GM18909 (cell line): ENCODE measurements around the gene SP5.

Experiments used
- ATAC-seq: cut with Tn5 transposase; IDR thresholded peaks from one replicate; pipeline ENCODE4 v1.9.1; 2021; ENCODE audit warnings: mild to moderate bottlenecking; ENCODE audit not compliant: unreplicated experiment, poor library complexity

SP5 gene

DNA sequence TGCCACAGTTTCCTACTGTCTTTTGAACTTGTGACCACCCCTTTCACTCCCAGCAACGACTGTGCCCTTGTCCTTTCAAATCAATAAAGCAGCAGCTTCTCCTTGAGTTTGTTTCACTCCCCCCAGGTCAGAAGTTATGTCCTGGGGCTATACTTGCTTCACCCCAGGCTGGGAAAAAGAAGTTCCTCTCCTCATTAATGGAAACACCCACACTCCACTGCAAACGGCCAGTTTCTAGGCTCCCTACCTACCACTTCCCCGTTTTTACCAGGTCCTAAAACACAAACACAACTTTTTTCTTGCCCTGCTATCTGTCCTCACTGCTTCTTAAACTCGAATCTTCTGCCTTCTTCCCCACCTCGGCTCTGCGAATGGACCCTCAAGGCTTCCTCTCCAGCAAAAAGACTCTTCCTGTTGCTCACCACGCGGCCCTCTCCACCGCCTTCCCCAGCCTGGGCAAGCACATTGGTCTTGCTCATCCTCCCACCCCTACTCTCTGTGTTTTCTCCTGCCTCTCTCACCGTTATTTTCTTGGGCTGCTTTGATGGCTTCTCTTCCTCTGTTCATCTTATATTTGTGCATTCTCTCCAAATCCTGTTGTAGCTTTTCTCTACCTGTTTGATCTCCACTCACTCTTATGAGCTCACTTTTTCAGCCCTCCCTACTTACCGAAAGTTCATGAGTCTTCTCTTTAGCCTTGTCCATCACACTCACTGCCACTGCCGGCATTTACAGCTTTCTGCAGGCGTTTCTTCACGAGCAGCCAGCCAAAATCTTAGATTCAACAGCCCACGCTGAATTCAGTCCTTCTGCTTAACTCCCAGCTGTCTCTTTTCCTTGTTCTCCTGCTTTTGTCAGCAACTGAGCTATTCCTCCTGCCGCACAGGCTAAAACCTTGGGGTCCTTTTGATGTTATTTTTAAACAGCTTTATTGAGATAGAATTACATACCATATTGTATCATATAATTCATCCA lies 7.0 kb upstream of the SP5 start:
- ATAC-seq = no peak

GRCh38 chr2:170710609-170710979 lies 4.5 kb upstream of the SP5 start:
- no peak for ATAC-seq

DNA sequence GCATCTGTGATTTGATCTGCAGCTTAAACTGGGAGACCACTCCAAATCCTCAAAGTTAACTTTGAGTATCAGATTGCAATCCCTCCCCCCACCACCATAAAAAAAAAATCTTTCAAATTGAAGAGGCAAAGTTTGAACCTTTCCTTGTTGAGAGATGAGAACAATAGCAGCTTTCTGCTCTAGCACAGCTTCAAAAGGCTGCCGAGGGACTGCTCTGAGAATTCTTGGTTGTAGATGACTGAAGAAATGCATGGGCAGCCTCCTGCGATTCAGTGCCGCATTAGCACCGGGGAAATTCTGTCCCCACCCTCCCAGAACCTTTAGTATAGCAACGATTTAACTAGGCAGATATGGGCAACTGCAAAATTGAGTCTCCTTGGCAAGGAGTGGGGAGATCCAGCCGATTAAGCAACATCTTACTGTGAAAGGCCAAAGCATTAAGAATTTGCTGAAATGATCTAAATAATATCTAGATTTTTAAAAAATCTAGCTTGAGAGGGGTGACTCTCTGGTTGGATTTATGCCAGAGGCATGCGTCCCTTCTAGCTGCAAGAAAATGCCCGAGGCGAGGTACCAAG lies 3.9 kb upstream of the SP5 start:
- ATAC-seq = no peak

GRCh38 chr2:170711774-170712652 lies 3.1 kb upstream of the SP5 start:
- ATAC-seq = no peak

GRCh38 chr2:170712653-170713542 lies 2.2 kb upstream of the SP5 start:
- ATAC-seq = no peak

GRCh38 chr2:170713543-170714380 lies 1.4 kb upstream of the SP5 start:
- no peak for ATAC-seq

DNA sequence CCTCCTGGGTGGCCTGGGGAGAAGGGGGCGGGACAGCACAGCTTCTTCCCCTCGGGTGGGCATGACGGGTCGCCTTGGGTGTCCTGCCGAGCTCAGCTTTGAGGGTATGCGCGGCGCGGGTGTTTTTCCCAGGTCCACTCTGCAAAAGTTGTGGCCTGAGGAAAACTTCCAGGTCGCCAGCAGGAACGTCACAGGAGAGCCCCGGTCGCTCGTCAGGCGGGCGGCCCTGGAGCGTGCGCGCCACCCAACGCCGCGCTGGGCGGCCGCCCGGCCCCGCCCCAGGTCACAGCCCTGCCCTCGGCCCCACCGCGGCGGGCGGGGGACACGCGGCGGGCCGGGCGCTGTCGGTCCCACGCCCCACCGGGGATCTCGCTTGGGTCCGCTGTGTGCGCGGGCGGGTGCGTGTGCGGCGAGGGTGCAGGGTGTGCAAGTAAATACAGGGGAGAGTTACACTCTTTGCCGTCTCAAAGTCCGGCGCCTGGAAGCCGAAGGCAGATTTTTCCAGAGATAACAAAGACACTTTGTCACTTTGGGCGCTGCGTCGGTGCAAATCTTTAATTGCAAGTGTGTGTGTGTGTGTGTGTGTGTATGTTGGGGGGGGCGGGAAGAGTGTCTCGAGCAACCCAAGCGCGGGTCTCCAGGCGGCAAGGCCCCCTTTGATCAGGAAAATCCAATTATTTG lies 616 bp upstream of the SP5 start:
- ATAC-seq = no peak

GRCh38 chr2:170715932-170716777 lies 1.0 kb downstream of the SP5 start:
- ATAC-seq = no peak

DNA sequence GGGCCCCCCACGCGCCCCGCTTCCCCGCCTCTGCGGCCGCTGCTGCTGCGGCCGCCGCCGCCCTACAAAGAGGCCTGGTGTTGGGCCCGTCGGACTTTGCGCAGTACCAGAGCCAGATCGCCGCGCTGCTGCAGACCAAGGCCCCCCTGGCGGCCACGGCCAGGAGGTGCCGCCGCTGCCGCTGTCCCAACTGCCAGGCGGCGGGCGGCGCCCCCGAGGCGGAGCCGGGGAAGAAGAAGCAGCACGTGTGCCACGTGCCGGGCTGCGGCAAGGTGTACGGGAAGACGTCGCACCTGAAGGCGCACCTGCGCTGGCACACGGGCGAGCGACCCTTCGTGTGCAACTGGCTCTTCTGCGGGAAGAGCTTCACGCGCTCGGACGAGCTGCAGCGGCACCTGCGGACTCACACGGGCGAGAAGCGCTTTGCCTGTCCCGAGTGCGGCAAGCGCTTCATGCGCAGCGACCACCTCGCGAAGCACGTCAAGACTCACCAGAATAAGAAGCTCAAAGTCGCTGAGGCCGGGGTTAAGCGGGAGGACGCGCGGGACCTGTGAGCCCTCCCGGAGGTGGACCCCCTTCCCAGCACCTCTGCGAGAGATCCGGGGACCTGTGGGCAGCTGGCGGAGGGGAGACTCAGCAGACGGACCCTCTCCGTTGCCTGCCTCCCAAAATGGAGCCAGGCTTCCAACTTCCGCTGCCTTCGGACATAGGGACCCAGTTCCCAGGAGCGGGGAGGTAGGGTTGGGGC lies 1.9 kb downstream of the SP5 start:
- no peak for ATAC-seq

DNA sequence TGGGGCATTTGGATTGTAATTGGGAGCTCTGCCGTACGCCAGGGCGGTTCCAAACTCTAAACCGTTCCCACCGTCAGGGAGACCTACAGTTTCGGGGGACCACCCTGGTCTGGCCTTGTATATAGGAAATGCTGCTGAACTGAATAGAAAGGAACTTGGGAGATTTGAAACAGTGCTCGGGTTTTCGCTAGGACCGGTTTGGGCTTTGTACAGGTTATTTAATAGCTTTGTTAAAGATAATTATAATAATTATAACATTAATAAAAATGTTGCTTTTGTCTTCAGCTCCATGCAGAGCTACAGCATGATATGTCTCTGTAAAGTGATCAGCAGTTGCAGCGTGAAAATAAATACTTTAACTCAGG lies 2.4 kb downstream of the SP5 start:
- no peak for ATAC-seq

DNA sequence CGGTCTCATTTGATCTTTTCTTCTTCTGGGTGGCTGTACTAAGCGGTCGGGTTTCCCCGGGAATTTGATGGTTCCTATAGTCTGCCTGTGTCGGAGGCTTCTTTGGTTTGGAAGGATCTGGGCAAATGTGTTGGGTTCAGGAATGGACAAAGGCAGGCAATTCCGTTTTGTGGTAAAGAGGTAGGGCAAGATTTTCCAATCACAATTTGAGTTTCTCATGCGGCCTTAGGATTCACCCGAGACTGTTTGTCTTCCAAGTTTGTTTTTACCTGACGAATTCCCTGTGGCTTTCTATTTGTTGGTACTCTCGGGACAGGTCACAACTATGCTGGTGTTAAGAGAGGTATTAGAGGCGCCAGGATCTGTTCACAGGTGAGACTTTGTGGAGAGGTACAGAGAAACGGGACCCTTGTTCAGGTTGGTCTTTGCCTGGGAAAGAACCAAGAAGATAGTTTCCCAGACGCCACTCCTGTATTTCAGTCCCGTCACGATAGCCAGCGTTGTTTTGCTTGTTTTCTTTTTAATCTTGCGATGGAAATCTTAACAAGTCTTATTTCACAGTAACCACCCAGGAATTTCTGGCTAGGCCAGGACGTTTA lies 3.0 kb downstream of the SP5 start:
- no peak for ATAC-seq

- no peak for ATAC-seq
These were observed 4.7 kb downstream of the SP5 start for GRCh38 chr2:170719810-170720209.

DNA sequence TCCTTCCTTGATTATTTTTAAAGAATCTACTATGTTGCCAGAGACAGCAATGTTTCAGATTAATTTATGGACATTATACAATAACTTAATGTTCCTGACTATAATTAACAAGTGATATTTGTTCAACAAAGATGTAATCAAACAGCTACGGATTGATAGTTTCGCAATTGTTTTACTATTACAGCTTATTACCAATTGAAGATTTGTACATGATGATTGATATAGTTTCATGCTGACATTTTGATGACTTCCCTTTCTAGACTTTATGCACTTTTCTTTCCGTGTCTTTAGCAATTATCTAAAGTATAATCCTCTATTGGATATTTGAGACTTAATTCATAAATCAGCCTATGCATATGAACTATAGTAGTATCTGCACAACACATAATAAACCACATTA lies 6.5 kb downstream of the SP5 start:
- ATAC-seq = no peak

DNA sequence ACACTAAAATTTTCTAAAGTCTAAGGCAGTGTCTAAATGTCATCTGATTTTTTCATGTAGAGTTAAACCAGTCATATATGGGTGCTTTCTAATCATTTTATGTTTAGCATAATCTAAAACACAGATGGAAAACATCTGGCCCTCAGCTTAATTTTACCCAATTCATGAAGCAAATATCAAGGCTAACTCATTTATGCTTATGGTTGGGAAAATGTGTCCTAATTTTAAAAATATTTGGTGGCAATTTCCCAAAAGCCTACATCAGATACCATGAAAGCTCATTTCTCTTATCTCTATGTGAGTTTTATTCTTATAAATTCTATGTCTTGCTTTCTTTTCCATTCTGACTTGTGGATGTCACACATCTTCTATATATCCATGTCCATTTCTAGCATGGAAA lies 7.2 kb downstream of the SP5 start:
- no peak for ATAC-seq

GRCh38 chr2:170723446-170723958 lies 8.4 kb downstream of the SP5 start:
- no peak for ATAC-seq

- no peak for ATAC-seq
These were observed 18.9 kb downstream of the SP5 start for GRCh38 chr2:170733798-170734600.
